Esophagus squamous epithelium (tissue), 5 donors: Measurements from ENCODE around the gene DENND1B. TPM values are rescaled to one million over a fixed set of nuclear protein-coding genes. Genes with fewer than 3 reads are reported as not detected.
"Not testable (repeated sequence)": the region's sequence is repeated elsewhere in the genome, so short reads cannot be mapped to it uniquely, and the experiment has no call there.

Experiments used
- DNase-seq: peaks from one replicate; lab custom pipeline; 2025; lab: John Stamatoyannopoulos, UW
- H3K27ac ChIP-seq, 4 donors: fragments of 200-600 bp; sonication (generic); one replicate each; pipeline ENCODE4 v1.5.1; 2016 to 2019; ENCODE audit warnings: mild to moderate bottlenecking in 1 of 4
- H3K27me3 ChIP-seq, 4 donors: fragments of 200-600 bp; sonication (generic); 1 replicate in 3 of 4; 2 replicates in 1 of 4; pipeline versions ENCODE4 v1.5.1 to v1.6.0; 2017 to 2021; ENCODE audit warnings: antibody characterized with exemption in 1 of 4
- H3K36me3 ChIP-seq, 3 donors: fragments of 200-600 bp; sonication (generic); one replicate each; pipeline ENCODE4 v1.5.1; 2016 to 2019
- H3K4me1 ChIP-seq, 3 donors: fragments of 200-600 bp; sonication (generic); one replicate each; pipeline ENCODE4 v1.5.1; 2017 to 2019
- H3K4me3 ChIP-seq, 4 donors: fragments of 200-600 bp; sonication (generic); 1 replicate in 3 of 4; 2 replicates in 1 of 4; pipeline ENCODE4 v1.5.1; 2016 to 2019; ENCODE audit warnings: mild to moderate bottlenecking in 2 of 4, moderate library complexity in 1 of 4
- H3K9me3 ChIP-seq, 3 donors: fragments of 200-600 bp; sonication (generic); one replicate each; pipeline ENCODE4 v1.5.1; 2016 to 2019
- CTCF ChIP-seq, 6 experiments: fragments of 450-650 bp in 4 of 6; fragments of 200-600 bp in 2 of 6; sonication (generic) in 2 of 6; IDR thresholded peaks; one replicate each; pipeline ENCODE4 v1.5.1; 2016 to 2019; ENCODE audit warnings: antibody characterized with exemption in 6 of 6, mild to moderate bottlenecking in 4 of 6, moderate library complexity in 4 of 6
- POLR2A ChIP-seq, 4 donors: fragments of 450-650 bp; IDR thresholded peaks; one replicate each; pipeline ENCODE4 v1.6.1; 2017; ENCODE audit warnings: antibody characterized with exemption in 4 of 4, mild to moderate bottlenecking in 4 of 4, moderate library complexity in 3 of 4
- WGBS, 2 donors: methylation state at CpG; one replicate each; pipeline ENCODE4 v1.1.5; 2018; 5-methylcytosine and 5-hydroxymethylcytosine counted together
- intact Hi-C: fragments of 100-400 bp; cut with DNase I; formaldehyde crosslinking; loops from one replicate; pipeline ENCODE4 v1.15.0; 2022
- total RNA-seq, 4 donors: library from RNA; depleted of rRNA; stranded (reverse); fragments of >200 nt; gene quantifications; one replicate each; pipeline ENCODE4 v1.1.0, GENCODE V29; 2016
- donor health status: DM: yes; HTN: yes; CAD: no.

DENND1B gene
- total RNA-seq, 4 donors from 2014 or later: 13.6 to 25.5 (median 18.2) TPM

- Histone ChIP-seq H3K36me3 (peaks cover 0 to 38% (median 0%) of the 10 kb centered on the region in 3 donors), H3K9me3 (no peaks in the 10 kb centered on the region), H3K4me1 (no peaks in the 10 kb centered on the region), H3K27me3 (no peaks in the 10 kb centered on the region), H3K27ac (no peak overlapping the region), H3K4me3 (no peak overlapping the region)
- TF ChIP-seq POLR2A (IDR thresholded peaks at IDR 0.05) (no peak), CTCF (IDR thresholded peaks at IDR 0.05) (no peak)
- no peak for DNase-seq
- intact Hi-C loops: no loop called here
- 79 to 94% methylated on average over 1 of the region's 1 CpG for WGBS, 2 donors
Measured at GRCh38 chr1:197585809-197586208, 189.5 kb downstream of the DENND1B start.

- DNase-seq: no peak
- Histone ChIP-seq H3K36me3 (peaks cover 0 to 72% (median 0%) of the 10 kb centered on the region in 3 donors), H3K27me3 (no peaks in the 10 kb centered on the region), H3K9me3 (peaks cover 0 to 6% (median 0%) of the 10 kb centered on the region in 3 donors), H3K27ac (no peak overlapping the region), H3K4me1 (no peaks in the 10 kb centered on the region), H3K4me3 (no peak overlapping the region)
- TF ChIP-seq POLR2A (IDR thresholded peaks at IDR 0.05) (no peak), CTCF (IDR thresholded peaks at IDR 0.05) (no peak)
- intact Hi-C loops: no loop called here
- WGBS, 2 donors: 88 to 89% methylated on average over 2 of the region's 2 CpGs
Measured at GRCh38 chr1:197577580-197577979, 197.7 kb downstream of the DENND1B start.

- H3K4me3 ChIP-seq, intact Hi-C loops, H3K4me1 ChIP-seq, DNase-seq, H3K27me3 ChIP-seq, H3K9me3 ChIP-seq, H3K27ac ChIP-seq: not testable (repeated sequence)
- peaks cover 0 to 74% (median 0%) of the 10 kb centered on the region in 3 donors for H3K36me3 ChIP-seq
- 96 to 97% methylated on average over 4 of the region's 4 CpGs for WGBS, 2 donors
Measured at GRCh38 chr1:197575531-197575930, 199.7 kb downstream of the DENND1B start.

GRCh38 chr1:197572169-197572568, 203.1 kb downstream of the DENND1B start:
- WGBS, 2 donors: 91 to 93% methylated on average over 4 to 5 of the region's 10 CpGs
- intact Hi-C loops: no loop called here

GRCh38 chr1:197567442-197567841, 207.8 kb downstream of the DENND1B start:
- H3K4me3 ChIP-seq: no peak overlapping the region
- intact Hi-C loops: no loop called here
- WGBS, 2 donors: 95 to 96% methylated on average over 2 of the region's 2 CpGs
- peaks cover 0 to 16% (median 15%) of the 10 kb centered on the region in 3 donors for H3K9me3 ChIP-seq
- H3K4me1 ChIP-seq: no peaks in the 10 kb centered on the region
- H3K27ac ChIP-seq: no peak overlapping the region
- H3K36me3 ChIP-seq: peaks cover 0 to 55% (median 0%) of the 10 kb centered on the region in 3 donors
- DNase-seq: no peak
- TF ChIP-seq POLR2A (IDR thresholded peaks at IDR 0.05): no peak
- no peak for TF ChIP-seq CTCF (IDR thresholded peaks at IDR 0.05)
- no peaks in the 10 kb centered on the region for H3K27me3 ChIP-seq

More at GRCh38 chr1:197572169-197572568, 203.1 kb downstream of the DENND1B start:
- no peak overlapping the region for H3K4me3 ChIP-seq
- TF ChIP-seq POLR2A (IDR thresholded peaks at IDR 0.05): no peak
- no peak for TF ChIP-seq CTCF (IDR thresholded peaks at IDR 0.05)
- DNase-seq: no peak
- H3K4me1 ChIP-seq: no peaks in the 10 kb centered on the region
- peaks cover 0 to 21% (median 15%) of the 10 kb centered on the region in 3 donors for H3K9me3 ChIP-seq
- peaks cover 0 to 68% (median 0%) of the 10 kb centered on the region in 3 donors for H3K36me3 ChIP-seq
- no peaks in the 10 kb centered on the region for H3K27me3 ChIP-seq
- H3K27ac ChIP-seq: no peak overlapping the region

- Histone ChIP-seq H3K4me1 (peaks cover 0 to 4% (median 0%) of the 10 kb centered on the region in 3 donors), H3K9me3 (no peaks in the 10 kb centered on the region), H3K27me3 (no peaks in the 10 kb centered on the region), H3K4me3 (no peak overlapping the region), H3K36me3 (peaks cover 0 to 16% (median 0%) of the 10 kb centered on the region in 3 donors), H3K27ac (no peak overlapping the region)
- TF ChIP-seq CTCF (IDR thresholded peaks at IDR 0.05): no peak
- TF ChIP-seq POLR2A (IDR thresholded peaks at IDR 0.05): no peak
- 72 to 98% methylated on average over 2 of the region's 2 CpGs for WGBS, 2 donors
- intact Hi-C loops: no loop called here
- DNase-seq: no peak
Measured at GRCh38 chr1:197561041-197561440, 214.2 kb downstream of the DENND1B start.
